Loucy (cell line): Measurements from ENCODE around the gene ACTA2.

Experiments
- H2AFZ ChIP-seq: fragments of 200-600 bp; sonication (generic); 2 replicates; pipeline ENCODE4 v1.6.0; 2016; ENCODE audit warnings: antibody characterized with exemption, mild to moderate bottlenecking, low read length, moderate library complexity
- H3F3A ChIP-seq: fragments of 200-600 bp; 2 replicates; pipeline ENCODE4 v1.6.0; 2016; ENCODE audit warnings: antibody characterized with exemption, low read depth, mild to moderate bottlenecking
- H3K27me3 ChIP-seq: fragments of 200-600 bp; sonication (generic); 2 replicates; pipeline ENCODE4 v1.6.1; 2014; ENCODE audit warnings: low read length, mild to moderate bottlenecking; ENCODE audit not compliant: insufficient read depth, poor library complexity, severe bottlenecking
- H3K36me3 ChIP-seq: fragments of 200-600 bp; sonication (generic); 2 replicates; pipeline ENCODE4 v1.6.1; 2016; ENCODE audit warnings: low read length; ENCODE audit not compliant: insufficient read depth
- H3K4me1 ChIP-seq: fragments of 200-600 bp; sonication (generic); 2 replicates; pipeline ENCODE4 v1.5.1; 2014; ENCODE audit warnings: low read length, mild to moderate bottlenecking; ENCODE audit not compliant: insufficient read depth, poor library complexity, severe bottlenecking
- H3K4me2 ChIP-seq: fragments of 200-600 bp; sonication (generic); 2 replicates; pipeline ENCODE4 v1.6.0; 2014; ENCODE audit warnings: antibody characterized with exemption, low read length, low read depth, mild to moderate bottlenecking; ENCODE audit not compliant: poor library complexity, severe bottlenecking
- H3K4me3 ChIP-seq: fragments of 200-600 bp; sonication (generic); 2 replicates; pipeline ENCODE4 v1.5.1; 2014; ENCODE audit warnings: low read length, mild to moderate bottlenecking, mixed read lengths; ENCODE audit not compliant: poor library complexity, severe bottlenecking
- H3K79me2 ChIP-seq: fragments of 200-600 bp; sonication (generic); 2 replicates; pipeline ENCODE4 v1.6.1; 2014; ENCODE audit warnings: low read length; ENCODE audit not compliant: insufficient read depth
- H3K9ac ChIP-seq: fragments of 200-600 bp; sonication (generic); 2 replicates; pipeline ENCODE4 v1.6.0; 2014; ENCODE audit warnings: mild to moderate bottlenecking, low read depth, low read length, moderate library complexity; ENCODE audit not compliant: poor library complexity, severe bottlenecking
- H3K9me2 ChIP-seq: fragments of 200-600 bp; sonication (generic); replicated peaks from 2 replicates; pipeline ENCODE4 v1.6.1; 2016; ENCODE audit warnings: low read depth, low read length, mixed read lengths
- H3K9me3 ChIP-seq: fragments of 200-600 bp; sonication (generic); 2 replicates; pipeline ENCODE4 v1.6.1; 2014; ENCODE audit warnings: mild to moderate bottlenecking, antibody characterized with exemption, low read length, low read depth; ENCODE audit not compliant: insufficient read depth
- H4K20me1 ChIP-seq: fragments of 200-600 bp; sonication (generic); 2 replicates; pipeline ENCODE4 v1.6.0; 2014; ENCODE audit warnings: antibody characterized with exemption, low read length, mild to moderate bottlenecking; ENCODE audit not compliant: insufficient read depth, poor library complexity, severe bottlenecking
- CTCF ChIP-seq: fragments of 200-600 bp; sonication (generic); conservative IDR thresholded peaks from 2 replicates; pipeline ENCODE4 v1.5.1; 2014; ENCODE audit warnings: mild to moderate bottlenecking, antibody characterized with exemption, low read length
- EZH2phosphoT487 ChIP-seq: fragments of 200-600 bp; IDR thresholded peaks from 2 replicates; pipeline ENCODE4 v1.6.1; 2018; ENCODE audit warnings: antibody characterized with exemption, mild to moderate bottlenecking, moderate library complexity, borderline replicate concordance

The ACTA2 gene

GRCh38 chr10:88980800-88981199 lies 28.2 kb upstream of the ACTA2 start:
- no peaks in the 10 kb centered on the region for H3K27me3 ChIP-seq
- H3K4me1 ChIP-seq = peaks cover 16% of the 10 kb centered on the region
- TF ChIP-seq CTCF = no peak
- H3K9ac ChIP-seq = no peak overlapping the region
- H3K36me3 ChIP-seq = no peaks in the 10 kb centered on the region
- H4K20me1 ChIP-seq = no peaks in the 10 kb centered on the region
- no peak overlapping the region for H2AFZ ChIP-seq
- H3K79me2 ChIP-seq = no peaks in the 10 kb centered on the region
- H3K9me3 ChIP-seq = no peaks in the 10 kb centered on the region
- no peak overlapping the region for H3K4me2 ChIP-seq
- no peaks in the 10 kb centered on the region for H3K9me2 ChIP-seq
- no peaks in the 10 kb centered on the region for H3F3A ChIP-seq
- H3K4me3 ChIP-seq = no peak overlapping the region

GRCh38 chr10:88980247-88980646 lies 27.7 kb upstream of the ACTA2 start:
- H4K20me1 ChIP-seq = no peaks in the 10 kb centered on the region
- H3K9ac ChIP-seq = no peak overlapping the region
- TF ChIP-seq CTCF (no peak), EZH2phosphoT487 (no peak)

GRCh38 chr10:88979603-88980002 lies 27.0 kb upstream of the ACTA2 start:
- H3K4me1 ChIP-seq = peaks cover 22% of the 10 kb centered on the region
- H4K20me1 ChIP-seq = no peaks in the 10 kb centered on the region
- H3K36me3 ChIP-seq = no peaks in the 10 kb centered on the region
- no peaks in the 10 kb centered on the region for H3F3A ChIP-seq
- H3K9me3 ChIP-seq = no peaks in the 10 kb centered on the region
- no peak overlapping the region for H3K4me3 ChIP-seq
- no peaks in the 10 kb centered on the region for H3K9me2 ChIP-seq
- H3K4me2 ChIP-seq = no peak overlapping the region
- no peaks in the 10 kb centered on the region for H3K27me3 ChIP-seq
- H3K79me2 ChIP-seq = no peaks in the 10 kb centered on the region
- TF ChIP-seq EZH2phosphoT487 (no peak), CTCF (no peak)
- H3K9ac ChIP-seq = no peak overlapping the region
- H2AFZ ChIP-seq = no peak overlapping the region

More at GRCh38 chr10:88980247-88980646, 27.7 kb upstream of the ACTA2 start:
- no peaks in the 10 kb centered on the region for H3K9me2 ChIP-seq
- H3K79me2 ChIP-seq = no peaks in the 10 kb centered on the region
- H3K4me2 ChIP-seq = no peak overlapping the region
- no peaks in the 10 kb centered on the region for H3K27me3 ChIP-seq
- H3K9me3 ChIP-seq = no peaks in the 10 kb centered on the region
- peaks cover 17% of the 10 kb centered on the region for H3K4me1 ChIP-seq
- H2AFZ ChIP-seq = no peak overlapping the region
- no peaks in the 10 kb centered on the region for H3F3A ChIP-seq
- no peak overlapping the region for H3K4me3 ChIP-seq
- H3K36me3 ChIP-seq = no peaks in the 10 kb centered on the region
